Dendritic cell treated with granulocyte-macrophage colony-stimulating factor and Interleukin-4, amounts not matched to agents 40 ng/mL and 50 ng/mL, for 4 days (primary cell): ENCODE data around the gene SLC4A8.

Source experiments
- H3K27ac Mint-ChIP-seq: one replicate; pipeline ENCODE4 v1.8.0; 2022; ENCODE audit warnings: mild to moderate bottlenecking, mixed read lengths
- H3K27me3 Mint-ChIP-seq: one replicate; pipeline ENCODE4 v1.8.0; 2022; ENCODE audit warnings: mild to moderate bottlenecking, mixed read lengths
- H3K36me3 Mint-ChIP-seq: one replicate; pipeline ENCODE4 v1.8.0; 2022; ENCODE audit warnings: low read depth, mixed read lengths
- H3K4me1 Mint-ChIP-seq: one replicate; pipeline ENCODE4 v1.8.0; 2022; ENCODE audit warnings: low read depth, mixed read lengths
- H3K4me3 Mint-ChIP-seq: one replicate; pipeline ENCODE4 v1.8.0; 2022; ENCODE audit warnings: mild to moderate bottlenecking, moderate library complexity, mixed read lengths
- H3K9me3 Mint-ChIP-seq: one replicate; pipeline ENCODE4 v1.8.0; 2022; ENCODE audit warnings: mixed read lengths
- intact Hi-C: fragments of 100-400 bp; cut with micrococcal nuclease; formaldehyde crosslinking; loops from one replicate; pipeline ENCODE4 v1.15.0; 2022

Gene SLC4A8

GRCh38 chr12:51538599-51538998 is 114.0 kb downstream of the SLC4A8 start:
- intact Hi-C loops = no loop called here

GRCh38 chr12:51540996-51541395 is 116.4 kb downstream of the SLC4A8 start:
- Mint-ChIP-seq H3K27ac (no peak overlapping the region), H3K4me3 (no peak overlapping the region), H3K4me1 (no peaks in the 10 kb centered on the region), H3K27me3 (peaks cover 12% of the 10 kb centered on the region), H3K9me3 (no peaks in the 10 kb centered on the region), H3K36me3 (no peaks in the 10 kb centered on the region)
- intact Hi-C loops = no loop called here

More at GRCh38 chr12:51538599-51538998, 114.0 kb downstream of the SLC4A8 start:
- Mint-ChIP-seq H3K4me1 (no peaks in the 10 kb centered on the region), H3K36me3 (no peaks in the 10 kb centered on the region), H3K9me3 (no peaks in the 10 kb centered on the region), H3K27me3 (peaks cover 17% of the 10 kb centered on the region), H3K4me3 (no peak overlapping the region), H3K27ac (no peak overlapping the region)

- no peaks in the 10 kb centered on the region for H3K36me3 Mint-ChIP-seq
- no peak overlapping the region for H3K4me3 Mint-ChIP-seq
- peaks cover 18% of the 10 kb centered on the region for H3K27me3 Mint-ChIP-seq
- no peaks in the 10 kb centered on the region for H3K4me1 Mint-ChIP-seq
- intact Hi-C loops = no loop called here
- no peak overlapping the region for H3K27ac Mint-ChIP-seq
- no peaks in the 10 kb centered on the region for H3K9me3 Mint-ChIP-seq
These were observed 121.5 kb downstream of the SLC4A8 start for GRCh38 chr12:51546097-51546496.

- Mint-ChIP-seq H3K27me3 (peaks cover 18% of the 10 kb centered on the region), H3K4me3 (no peak overlapping the region), H3K4me1 (no peaks in the 10 kb centered on the region), H3K36me3 (no peaks in the 10 kb centered on the region), H3K27ac (no peak overlapping the region), H3K9me3 (no peaks in the 10 kb centered on the region)
- intact Hi-C loops = no loop called here
These were observed 123.0 kb downstream of the SLC4A8 start for GRCh38 chr12:51547606-51548005.

- intact Hi-C loops = no loop called here
- H3K4me3 Mint-ChIP-seq = no peak overlapping the region
- H3K4me1 Mint-ChIP-seq = no peaks in the 10 kb centered on the region
- peaks cover 17% of the 10 kb centered on the region for H3K27me3 Mint-ChIP-seq
- H3K27ac Mint-ChIP-seq = no peak overlapping the region
- H3K9me3 Mint-ChIP-seq = no peaks in the 10 kb centered on the region
- no peaks in the 10 kb centered on the region for H3K36me3 Mint-ChIP-seq
These were observed 123.6 kb downstream of the SLC4A8 start for GRCh38 chr12:51548241-51548640.

- no peak overlapping the region for H3K27ac Mint-ChIP-seq
- H3K36me3 Mint-ChIP-seq = no peaks in the 10 kb centered on the region
- intact Hi-C loops = no loop called here
- peaks cover 16% of the 10 kb centered on the region for H3K27me3 Mint-ChIP-seq
- H3K4me3 Mint-ChIP-seq = no peak overlapping the region
- no peaks in the 10 kb centered on the region for H3K4me1 Mint-ChIP-seq
- H3K9me3 Mint-ChIP-seq = no peaks in the 10 kb centered on the region
These were observed 125.0 kb downstream of the SLC4A8 start for GRCh38 chr12:51549637-51550036.
